NCI-H2196 (cell line): Measurements from ENCODE around the gene MRPS7.
"Not testable (repeated sequence)": the region's sequence is repeated elsewhere in the genome, so short reads cannot be mapped to it uniquely, and the experiment has no call there.

Experiments
- DNase-seq: peaks from one replicate; lab custom pipeline; 2025; ENCODE audit not compliant: unreplicated experiment; lab: John Stamatoyannopoulos, UW

The MRPS7 gene

DNA sequence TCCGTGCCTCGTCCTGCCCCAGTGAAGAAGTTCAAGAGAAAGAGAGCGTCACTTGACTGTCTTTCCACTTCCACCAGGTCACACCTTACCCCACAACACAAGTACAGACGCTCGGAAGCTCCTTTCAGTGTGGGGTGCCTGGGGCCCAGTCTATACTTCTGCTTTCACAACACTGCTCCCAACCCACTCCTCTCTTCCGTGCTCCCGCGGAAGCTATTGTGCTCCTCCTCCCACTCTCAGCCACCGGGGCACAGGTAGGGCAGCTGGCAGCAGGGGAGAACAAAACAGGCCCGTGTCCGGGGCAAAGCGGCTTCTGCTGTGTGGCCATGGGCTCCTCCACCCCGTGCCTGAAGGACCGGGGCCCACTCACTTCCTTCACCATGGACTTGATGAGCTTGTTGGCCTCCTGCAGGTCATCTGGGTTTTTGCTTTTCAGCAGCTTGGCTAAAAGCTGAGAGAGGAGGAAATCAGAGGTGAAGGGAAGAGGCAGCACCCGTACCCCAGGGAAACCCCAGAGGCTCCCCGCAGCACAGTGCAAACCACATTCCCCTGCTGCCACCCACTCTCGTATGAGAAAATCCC is 19.1 kb upstream of the MRPS7 start:
- no peak for DNase-seq

DNA sequence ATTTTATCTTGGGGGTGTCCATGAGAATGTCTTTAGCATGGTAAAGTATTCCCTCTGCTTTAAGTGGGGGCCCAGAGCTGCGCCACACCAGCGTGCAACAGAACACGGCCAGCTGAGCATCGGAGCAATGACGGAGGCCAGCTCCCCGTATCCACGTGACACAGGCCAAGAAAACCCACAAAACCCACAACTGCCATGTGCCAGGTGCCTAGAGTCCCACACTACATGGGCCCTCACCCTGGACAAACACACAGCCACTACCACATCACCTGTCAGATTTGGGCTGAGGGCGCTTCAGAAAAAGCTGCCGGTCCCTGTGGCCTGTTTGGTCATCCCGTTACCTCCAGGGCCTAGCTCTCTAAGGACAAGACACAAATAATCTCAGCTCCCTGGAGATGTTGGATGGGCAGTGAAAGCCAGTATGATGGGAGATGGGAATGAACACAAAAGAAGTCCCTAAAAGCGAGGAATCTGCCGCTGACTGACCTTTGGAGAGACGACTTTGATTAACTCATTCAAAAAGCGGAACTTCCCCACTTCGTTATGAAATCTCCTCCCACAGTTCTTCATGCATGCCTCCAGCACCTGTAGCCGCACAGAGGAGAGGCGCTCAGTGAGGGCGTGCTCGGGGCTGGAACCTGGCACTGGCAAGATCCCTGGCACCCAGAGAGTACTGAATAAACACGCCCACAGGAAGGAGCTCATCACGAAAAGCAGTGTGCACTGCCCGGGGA is 17.4 kb upstream of the MRPS7 start:
- DNase-seq, result no peak

DNA sequence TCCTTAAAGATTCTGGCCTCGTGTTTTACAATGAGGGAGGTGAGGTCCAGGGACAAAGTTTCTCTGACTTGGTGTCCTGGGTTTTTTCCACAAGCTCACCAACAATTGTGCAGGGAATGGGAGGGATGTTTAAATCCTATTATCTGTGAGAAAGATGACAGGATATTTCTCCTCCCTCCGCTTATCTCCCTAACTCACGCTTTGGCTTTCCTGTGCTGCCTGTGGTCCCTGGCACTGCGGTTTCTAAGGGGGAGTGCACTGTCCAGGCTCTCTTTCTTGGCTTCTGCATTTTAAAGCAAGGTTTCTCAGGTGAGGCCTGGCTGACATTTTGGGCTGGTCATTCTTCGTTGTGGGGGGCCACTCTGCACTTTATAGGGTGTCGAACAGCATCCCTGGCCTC is 16.7 kb upstream of the MRPS7 start:
- no peak for DNase-seq

DNA sequence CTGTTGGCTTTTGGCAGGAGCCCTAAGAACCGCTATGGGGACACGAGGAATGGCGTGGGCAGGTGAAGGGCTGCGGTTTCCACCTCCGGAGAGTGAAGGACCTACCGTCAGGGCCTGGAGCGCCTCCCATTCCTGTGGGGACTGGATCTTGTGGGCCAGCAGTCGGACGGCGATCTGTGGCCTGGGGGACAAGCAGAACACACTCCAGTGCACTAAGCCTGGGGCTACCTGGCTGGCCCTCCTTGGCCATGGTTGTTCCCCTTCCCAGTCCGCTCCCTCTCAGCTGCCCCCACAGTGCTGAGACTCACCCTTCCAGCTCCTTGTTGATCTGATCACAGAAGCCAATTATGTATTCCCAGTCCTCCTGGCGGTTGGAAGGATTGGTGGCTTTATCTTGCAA is 15.3 kb upstream of the MRPS7 start:
- DNase-seq, result no peak

DNA sequence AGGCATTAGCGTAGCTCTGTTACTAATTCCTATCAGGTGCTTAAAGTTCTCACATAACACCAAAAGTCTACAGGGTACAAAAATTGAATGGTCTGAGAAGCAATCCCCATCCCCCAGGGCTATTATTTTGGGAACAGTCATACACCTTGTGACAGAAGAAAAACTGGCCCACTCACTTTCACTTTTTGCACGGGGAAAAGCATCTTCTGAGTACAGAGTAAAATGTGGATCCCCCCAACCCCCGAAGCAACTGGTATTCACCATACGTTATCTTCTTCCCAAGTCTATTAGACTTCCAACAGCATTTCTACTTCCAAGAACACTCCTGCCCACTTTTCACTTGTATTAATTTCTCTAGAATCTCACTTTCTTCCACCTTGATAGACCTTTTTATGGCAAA is 12.1 kb upstream of the MRPS7 start:
- no peak for DNase-seq

DNA sequence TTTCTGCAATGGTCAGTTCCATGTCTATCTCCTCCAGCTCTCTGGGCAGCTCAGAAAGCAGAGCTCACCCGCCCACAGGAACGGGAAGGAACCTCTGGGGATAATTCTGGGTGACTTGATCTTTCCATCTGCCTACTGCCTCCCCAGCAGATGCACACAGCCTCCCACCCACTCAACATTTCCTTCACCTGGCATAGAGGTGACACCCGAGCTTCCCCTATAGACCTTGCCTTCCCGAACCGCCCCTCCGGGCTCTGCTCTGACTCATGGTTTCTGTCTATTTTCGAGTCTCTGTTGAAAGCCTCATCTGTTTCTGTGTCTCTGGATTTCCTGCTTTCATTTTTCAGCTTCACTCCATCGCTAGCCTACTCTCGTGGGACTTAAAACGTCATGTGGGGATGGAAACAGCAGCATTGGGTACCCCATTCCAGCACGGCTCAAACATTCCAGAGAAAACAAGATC is 11.6 kb upstream of the MRPS7 start:
- DNase-seq, result peak; percentile 22

DNA sequence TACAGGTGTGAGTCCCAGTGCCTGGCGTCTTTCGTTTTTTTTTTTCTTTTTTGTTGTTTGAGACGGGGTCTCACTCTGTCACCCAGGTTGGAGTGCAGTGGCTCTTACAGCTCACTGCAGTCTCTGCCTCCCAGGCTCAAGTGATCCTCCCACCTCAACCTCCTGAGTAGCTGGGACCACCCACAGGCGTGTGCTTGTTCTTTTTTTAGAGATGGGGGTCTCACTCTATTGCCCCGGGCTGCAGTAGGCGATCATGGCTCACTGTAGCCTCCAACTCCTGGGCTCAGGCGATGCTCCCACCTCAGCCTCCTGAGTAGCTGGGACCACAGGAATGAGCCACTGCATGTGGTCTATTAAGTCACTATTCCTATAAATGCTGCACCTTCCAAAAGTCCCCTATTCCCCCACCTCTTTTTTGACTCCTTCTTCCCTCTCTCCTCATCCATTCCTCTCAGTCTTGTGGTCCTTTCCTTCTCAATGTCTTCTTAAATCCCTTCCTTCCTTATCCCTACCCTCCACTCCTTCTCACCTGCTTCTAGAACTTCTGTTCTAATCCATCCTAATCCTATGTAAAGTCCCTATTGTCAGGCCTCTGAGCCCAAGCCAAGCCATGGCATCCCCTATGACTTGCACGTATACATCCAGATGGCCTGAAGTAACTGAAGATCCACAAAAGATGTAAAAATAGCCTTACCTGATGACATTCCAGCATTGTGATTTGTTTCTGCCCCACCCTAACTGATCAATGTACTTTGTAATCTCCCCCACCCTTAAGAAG is 9.5 kb upstream of the MRPS7 start:
- DNase-seq, result no peak

DNA sequence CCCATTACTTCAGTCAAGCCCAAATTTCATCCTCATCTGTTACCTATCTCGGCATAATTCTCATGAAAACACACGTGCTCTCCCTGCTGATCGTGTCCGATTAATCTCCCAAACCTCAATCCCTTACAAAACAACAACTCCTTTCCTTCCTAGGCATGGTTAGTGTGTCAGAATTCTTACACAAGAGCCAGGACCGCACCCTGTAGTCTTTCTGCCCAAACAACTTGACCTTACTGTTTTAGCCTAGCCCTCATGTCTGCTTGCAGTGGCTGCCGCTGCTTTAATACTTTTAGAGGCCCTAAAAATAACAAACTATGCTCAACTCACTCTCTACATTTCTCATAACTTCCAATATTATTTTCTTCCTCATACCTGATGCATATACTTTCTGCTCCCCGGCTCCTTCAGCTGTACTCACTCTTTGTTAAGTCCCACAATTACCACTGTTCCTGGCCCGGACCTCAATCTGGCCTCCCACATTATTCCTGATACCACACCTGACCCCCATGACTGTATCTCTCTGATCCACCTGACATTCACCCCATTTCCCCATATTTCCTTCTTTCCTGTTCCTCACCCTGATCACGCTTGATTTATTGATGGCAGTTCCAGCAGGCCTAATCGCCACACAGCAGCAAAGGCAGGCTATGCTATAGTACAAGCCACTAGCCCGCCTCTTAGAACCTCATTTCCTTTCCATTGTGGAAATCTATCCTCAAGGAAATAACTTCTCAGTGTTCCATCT is 5.6 kb upstream of the MRPS7 start:
- DNase-seq, result not testable (repeated sequence)

DNA sequence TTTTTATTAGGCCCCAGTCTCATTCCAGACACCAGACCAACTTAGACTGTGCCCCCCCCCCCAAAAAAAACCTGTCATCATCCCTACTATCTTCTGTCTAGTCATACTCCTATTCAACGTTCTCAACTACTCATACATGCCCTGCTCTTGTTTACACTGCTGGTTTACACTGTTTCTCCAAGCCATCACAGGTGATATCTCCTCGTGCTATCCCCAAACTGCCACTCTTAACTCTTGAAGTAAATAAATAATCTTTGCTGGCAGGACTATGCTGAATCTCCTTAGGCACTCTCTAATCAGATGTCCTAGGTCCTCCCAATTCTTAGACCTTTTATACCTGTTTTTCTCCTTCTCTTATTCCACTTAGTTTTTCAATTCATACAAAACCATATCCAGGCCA is 4.5 kb upstream of the MRPS7 start:
- DNase-seq, result not testable (repeated sequence)

DNA sequence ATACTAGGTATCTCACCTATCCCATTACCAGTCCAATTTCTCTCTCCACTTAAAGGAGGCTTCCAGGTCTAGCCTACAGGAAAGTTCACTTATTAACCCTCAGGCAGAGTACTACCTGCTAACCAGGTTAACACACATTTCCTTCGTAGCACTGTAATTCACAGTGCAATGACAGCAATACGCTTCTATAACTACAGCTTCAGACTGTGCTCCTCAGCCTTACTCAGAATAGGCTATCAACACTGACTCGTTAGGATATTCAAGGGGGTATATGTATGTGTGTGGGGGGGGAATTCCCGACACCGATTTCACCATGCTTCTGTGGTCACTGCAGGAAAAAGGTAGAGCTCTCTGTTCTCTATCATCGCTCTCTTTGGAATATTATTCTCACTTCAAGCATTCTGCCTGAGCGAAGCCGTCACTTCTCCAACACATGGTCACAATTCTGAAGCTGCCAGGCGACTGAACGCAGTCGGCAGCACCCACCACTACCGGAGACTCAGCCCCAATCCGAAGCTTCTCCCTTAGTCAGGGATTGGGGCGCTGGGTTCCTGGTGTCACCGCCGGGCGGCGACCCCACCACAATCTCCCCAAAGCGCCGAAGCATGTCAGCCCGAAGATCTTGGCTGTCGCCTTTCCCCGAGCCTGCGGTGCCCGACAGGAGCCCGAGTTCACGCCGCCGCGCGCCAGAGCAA is 891 bp upstream of the MRPS7 start:
- DNase-seq, result no peak

DNA sequence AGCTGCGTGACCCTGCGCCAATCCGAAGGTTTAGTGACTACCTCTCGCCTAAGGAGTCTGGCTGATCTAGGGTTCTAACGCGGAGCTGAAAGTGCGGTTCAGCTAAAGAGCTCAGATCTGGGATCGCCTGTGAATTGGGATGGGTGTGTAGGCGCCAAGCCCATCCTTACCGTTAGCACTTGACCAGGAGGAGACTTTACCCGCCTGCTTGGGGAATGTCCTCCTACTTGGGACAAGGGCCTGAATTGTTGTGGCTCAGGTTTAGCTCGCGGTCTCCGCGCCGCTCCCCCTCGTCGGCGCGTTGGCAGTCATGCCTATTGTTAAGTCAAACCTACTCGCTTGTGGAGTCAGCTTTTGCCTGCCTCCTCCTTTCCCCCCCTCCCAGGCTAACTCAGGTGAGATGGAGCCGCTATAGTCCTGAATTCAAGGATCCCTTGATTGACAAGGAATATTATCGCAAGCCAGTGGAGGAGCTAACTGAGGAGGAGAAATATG is 480 bp downstream of the MRPS7 start:
- peak; percentile 49 for DNase-seq

DNA sequence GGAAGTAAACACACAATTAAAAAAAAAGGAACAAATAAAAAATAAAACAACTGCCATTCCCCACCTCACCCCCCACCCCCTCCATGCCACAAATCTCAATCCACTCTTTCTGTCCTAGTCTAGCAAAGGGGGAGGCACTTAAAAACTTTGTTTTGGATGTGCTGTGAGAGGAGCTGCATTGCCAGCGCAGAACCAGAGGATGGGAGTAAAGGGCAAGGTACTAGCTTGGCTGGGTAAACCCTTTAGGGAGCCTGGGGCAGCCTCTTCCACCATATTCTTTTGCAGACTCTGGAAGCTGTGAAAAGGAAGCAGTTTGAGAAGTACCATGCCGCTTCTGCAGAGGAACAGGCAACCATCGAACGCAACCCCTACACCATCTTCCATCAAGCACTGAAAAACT is 1.4 kb downstream of the MRPS7 start:
- no peak for DNase-seq

DNA sequence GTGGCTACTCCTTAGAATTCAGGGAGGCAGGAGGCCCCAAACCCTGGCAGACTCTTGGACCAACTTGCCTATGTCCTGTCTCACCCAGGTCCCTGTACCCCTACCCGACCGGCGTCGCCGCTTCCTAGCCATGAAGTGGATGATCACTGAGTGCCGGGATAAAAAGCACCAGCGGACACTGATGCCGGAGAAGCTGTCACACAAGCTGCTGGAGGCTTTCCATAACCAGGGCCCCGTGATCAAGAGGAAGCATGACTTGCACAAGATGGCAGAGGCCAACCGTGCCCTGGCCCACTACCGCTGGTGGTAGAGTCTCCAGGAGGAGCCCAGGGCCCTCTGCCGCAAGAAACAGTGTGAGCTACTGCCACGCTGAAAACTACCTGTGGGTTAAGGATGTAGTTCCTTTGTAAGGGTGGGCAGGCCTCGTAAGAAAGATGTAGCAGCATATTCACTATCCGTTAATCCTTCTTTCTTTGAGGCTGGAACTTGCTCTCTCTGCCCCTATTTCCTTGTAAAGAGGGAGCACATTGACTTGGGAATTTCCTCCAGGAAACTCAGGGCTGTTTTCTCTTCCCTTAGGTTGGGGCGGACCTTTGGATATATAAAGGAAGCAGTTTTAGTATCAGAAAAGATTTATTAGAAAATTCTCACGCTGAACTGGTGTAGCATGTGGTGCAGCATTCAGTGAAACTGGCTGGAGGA is 4.1 kb downstream of the MRPS7 start:
- no peak for DNase-seq

DNA sequence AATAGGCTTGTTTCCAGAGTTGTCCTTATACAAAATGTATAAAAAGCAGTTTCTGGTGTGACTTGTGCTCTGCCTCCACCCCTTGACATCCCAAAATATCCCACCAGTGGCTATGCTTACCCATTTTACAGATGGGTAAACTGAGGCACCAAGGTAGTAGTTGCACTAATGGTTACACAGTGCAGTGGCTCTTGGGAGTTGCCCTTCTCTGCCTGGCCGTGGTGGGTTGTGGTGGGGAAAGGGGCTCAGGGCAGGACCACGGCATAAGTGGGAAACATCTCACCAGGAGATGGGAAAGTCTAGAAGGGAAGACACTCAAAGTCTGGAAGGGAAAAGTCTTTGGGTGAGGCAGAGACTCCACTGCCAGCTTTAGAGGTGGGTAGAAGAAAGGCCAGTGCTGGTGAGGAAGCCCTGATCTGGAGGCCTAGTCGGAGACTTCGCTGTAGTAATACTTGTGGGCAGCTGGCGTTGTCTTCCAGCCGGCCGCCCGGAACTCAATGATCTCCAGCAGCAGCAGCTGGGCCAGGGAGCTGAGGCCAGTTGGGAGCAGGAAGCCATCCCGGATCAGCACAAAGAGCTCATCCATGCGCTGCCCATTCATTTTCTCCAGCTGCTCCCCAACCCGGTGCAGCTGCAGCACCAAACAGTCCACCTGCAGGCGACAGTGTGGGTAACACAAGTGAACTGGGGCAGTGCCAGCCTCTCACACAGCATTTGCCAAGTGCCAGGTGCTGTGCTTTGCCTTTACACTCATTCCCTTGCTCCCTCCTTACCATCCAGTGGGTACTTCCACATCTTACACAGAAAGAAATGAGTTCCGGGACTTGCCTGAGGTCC is 4.9 kb downstream of the MRPS7 start:
- DNase-seq, result peak; percentile 92

DNA sequence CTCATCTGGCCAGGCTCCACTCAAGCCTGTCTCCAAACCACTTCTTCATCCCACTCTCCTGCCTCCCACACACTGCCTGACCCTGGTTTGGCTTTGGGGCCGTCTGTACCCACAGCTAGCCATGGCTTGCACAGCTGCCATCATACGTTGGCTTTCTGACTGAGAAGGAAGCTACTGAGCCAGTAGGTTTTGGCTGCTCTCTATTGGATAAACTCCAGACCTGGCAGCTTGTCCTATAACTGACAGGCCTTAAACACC is 5.4 kb downstream of the MRPS7 start:
- DNase-seq, result peak; percentile 63

DNA sequence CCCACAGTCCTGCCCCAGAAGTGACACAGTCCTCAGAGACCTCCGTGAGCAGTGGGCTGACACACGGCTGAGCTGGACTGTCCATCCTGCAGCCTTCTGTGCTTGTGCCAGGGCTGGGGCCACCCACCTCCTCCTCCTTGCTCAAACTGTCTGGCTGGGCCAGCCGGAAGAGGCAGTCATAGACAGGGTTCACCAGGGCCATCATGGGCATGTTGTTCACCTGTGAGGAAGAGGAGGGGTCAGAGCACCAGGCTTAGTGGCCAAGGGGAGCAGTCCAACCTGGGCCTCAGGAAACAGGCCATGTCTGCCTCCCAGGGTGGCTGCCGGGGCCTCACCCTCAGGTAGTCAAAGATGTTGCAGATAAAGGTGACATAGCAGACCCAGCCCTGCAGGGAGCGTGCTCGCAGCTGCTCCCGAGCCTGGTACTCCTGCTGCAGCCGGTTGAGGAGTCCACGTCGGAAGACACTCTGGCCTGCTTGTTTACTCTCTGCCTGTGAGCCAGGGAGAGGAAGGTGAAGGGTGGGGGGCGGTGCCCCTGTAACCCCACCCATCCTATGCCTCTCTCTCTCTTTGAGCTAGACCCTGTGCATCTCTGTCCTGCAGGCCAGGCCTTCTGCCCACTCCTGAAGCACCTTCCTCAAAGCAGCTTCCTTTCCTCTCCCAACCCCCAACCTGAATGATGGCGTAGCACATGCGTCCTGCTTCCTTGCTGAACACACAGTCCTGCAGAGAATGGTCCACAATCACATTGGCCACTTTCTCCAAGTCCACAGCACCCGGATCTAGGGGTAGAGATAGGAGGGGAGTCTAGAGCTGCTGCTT is 5.9 kb downstream of the MRPS7 start:
- peak; percentile 79 for DNase-seq

DNA sequence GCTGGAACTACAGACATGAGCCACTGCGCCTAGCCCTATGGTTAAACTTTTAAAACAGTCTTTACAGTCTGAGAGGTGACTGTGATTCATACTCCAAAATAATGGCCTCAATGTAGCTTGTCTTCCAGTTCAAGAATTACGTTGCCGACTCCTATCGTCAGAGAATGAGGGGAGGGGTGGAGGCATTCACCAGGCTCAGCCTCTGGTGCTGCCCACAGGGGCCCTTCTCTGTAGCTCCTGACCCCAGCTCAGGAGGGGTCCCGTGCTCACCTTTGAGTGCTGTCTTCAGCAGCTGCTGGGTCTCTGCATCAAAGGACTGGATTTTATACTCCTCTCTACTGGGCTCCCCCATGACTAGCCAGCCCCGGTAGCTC is 8.2 kb downstream of the MRPS7 start:
- no peak for DNase-seq

DNA sequence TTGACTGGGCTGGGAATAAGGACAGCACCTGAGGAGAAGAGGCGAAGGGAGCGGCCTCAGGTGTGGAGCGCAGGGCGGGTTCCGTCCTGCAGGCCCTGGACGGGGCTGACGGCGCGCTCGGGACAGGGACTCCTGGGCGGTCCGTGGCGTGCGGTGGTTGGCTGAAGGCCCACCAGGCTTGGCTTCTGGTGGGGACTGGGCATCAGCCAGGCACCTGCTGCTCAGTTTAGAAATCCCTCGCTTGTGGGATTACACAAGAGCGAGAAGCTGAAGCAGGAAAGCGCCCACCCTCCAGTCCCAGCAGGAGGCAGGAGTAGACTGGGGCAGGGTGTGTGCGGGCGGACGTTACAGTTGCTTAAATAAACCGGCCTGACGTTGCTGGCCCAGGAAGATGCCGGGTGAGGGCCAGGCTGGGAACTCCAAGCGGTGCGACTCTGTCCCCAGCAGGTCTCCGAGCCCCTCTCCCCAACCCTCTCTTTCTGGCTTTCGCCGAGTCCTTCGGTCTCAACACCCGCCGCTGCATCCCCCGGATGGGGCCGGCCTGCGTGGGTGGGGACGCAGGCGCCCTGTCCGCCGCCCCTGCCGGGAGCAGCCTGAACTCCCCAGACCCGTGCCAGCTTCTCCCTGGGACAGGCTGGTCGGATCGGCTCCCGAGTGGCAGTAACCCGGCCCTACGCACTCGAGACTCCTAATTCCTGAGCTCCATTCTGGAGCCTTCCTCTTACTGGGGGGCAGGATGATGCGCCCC is 8.7 kb downstream of the MRPS7 start:
- DNase-seq, result peak; percentile 57
